Inflammatory macrophage (primary cell): ENCODE measurements around the gene STOX2.

Source experiments
- DNase-seq, 2 donors: peaks; one replicate each; pipeline ENCODE4 v3.0.0-alpha.2; 2020 to 2022

Gene STOX2

GRCh38 chr4:183889190-183889589 is 15.9 kb upstream of the STOX2 start:
- no peak for DNase-seq

DNA sequence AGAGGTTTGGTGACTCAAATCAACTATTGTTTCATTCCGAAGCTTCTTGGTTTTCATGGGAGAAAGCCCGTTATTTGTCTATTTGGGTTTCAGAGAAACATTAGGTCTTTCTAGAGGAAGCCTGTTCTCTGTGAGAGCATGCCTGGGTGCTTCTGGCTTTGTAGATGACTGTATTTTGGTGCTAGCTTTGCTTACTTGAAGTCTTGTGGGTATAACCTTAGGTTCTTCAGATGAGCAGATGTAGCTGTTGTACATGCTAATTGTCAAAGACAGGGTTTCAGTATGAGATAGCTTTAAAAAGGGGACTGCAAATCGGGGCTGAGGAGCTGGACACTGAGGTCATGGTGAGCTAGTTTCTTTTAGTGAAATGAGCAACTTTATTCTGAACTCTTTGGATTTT is 7.9 kb upstream of the STOX2 start:
- no peak for DNase-seq

DNA sequence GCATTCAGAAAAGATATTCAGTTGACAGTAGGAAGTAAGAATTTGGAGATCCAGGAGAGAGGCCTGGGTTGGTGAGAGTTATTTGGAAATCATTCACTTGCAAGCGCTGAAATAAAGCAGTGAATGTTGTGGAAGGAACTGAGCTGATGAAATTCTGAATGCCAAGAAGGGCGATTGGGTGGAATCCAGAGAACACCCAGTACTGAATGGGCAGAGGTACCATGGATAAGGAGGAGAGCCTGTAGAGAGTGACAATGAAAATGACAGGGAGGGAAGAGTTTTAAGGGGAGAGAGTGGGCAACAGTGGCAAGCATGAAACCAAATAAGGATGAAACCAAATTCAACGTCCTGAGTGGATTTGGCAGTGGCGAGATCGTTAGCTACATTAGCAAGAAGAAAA is 6.7 kb upstream of the STOX2 start:
- no peak for DNase-seq

GRCh38 chr4:183903021-183903760 is 1.9 kb upstream of the STOX2 start:
- DNase-seq = no peak

GRCh38 chr4:183905593-183906488 is 734 bp downstream of the STOX2 start:
- peak in 1 of 2 donors; percentile 7 for DNase-seq

GRCh38 chr4:183906489-183906738 is 1.3 kb downstream of the STOX2 start:
- no peak for DNase-seq

- no peak for DNase-seq
Measured at GRCh38 chr4:183906739-183907651, 1.9 kb downstream of the STOX2 start.

- no peak for DNase-seq
Measured at GRCh38 chr4:183907871-183908683, 3.0 kb downstream of the STOX2 start.

DNA sequence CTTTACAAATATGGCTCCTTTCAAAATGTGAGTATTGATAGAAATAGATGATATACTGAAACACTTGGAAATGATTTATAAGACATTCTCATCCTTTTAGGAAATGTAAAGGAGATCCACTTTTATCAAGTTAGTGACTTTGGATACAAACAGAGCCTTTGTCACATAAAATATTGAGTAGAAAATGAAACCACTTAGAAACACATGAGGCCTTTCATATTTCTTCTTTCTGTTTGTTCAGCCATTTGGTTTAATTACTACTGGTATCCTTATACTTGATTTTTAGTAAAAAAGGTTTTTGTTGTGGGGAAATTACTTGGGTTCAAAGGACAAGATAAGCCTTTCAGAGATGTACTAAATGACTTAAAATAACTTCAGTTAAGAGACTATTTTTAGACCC is 4.1 kb downstream of the STOX2 start:
- DNase-seq = no peak

- no peak for DNase-seq
Measured at GRCh38 chr4:183909801-183910200, 4.7 kb downstream of the STOX2 start.

DNA sequence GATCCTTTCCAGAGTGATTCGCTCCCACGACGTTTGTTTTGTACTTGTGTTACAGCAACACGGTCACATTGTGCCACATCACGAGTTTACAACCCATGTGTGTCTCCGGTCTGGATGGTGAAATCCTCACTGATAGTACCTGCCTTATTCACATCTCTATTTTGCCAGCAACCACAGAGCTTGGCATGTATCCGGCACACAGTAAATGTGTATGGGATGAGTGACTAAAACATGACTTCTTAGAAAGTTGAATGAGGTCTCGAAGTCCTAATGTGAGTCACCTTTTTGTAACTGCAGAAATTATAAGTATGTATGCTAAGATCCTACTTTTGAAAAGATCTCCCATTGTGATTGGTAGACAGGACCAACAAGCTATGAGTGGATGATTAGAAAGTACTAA is 7.5 kb downstream of the STOX2 start:
- DNase-seq = no peak

- no peak for DNase-seq
Measured at GRCh38 chr4:183915976-183916375, 10.9 kb downstream of the STOX2 start.

DNA sequence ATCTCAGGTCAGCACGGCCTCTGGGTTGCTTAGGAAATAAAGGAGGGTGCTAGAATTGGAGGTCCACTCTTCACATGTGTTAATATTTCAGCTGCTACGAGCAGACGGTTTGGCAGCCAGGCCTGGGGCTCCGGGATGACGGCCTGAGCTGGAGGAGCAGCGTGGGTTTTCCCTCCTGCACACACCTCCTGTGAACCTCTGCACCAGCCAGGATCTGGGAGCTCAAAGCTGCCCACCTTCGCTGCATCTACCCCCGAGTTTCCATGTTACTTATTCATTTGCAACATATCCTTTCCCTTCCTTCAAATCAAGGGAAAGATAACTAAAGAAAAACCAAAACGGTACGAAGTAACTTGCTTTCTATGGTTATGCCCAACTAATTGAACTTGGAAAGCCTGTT is 13.6 kb downstream of the STOX2 start:
- DNase-seq = no peak

GRCh38 chr4:183919141-183919540 is 14.0 kb downstream of the STOX2 start:
- no peak for DNase-seq

- DNase-seq = no peak
Measured at GRCh38 chr4:183920512-183920911, 15.4 kb downstream of the STOX2 start.

- no peak for DNase-seq
Measured at GRCh38 chr4:183921335-183921734, 16.2 kb downstream of the STOX2 start.

DNA sequence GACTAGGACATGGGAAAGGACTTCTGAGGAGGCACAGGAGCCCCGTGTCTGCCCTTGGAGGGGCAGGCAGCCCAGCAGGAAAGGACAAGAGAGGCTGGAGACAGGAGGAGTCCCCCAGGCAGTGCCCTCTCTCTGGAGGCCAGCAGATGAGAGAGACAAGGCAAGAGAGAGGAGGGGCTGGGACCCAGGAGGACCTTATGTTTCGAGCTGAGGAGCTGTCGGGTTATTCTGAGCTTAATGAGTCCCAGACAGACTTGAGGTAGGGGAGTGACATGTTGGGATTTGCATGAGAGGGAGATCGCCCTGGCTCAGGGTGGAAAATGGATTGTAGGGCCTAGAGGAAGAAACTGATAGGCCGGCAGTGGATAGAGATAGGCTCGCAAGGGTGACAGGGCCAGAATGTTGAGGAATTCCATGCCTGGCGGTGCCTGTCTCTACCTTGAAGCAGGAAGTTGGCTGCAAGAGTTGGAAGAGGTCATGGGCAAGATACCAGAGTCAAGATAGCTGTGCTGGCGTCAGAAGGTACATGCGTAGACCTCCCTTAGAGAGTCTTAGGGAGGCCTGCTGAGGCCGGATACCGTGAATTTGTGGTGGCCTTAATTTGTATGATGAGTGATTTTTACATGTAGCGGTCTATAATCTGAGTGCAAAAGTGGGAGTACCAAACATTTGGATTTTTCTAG is 19.4 kb downstream of the STOX2 start:
- DNase-seq = no peak

DNA sequence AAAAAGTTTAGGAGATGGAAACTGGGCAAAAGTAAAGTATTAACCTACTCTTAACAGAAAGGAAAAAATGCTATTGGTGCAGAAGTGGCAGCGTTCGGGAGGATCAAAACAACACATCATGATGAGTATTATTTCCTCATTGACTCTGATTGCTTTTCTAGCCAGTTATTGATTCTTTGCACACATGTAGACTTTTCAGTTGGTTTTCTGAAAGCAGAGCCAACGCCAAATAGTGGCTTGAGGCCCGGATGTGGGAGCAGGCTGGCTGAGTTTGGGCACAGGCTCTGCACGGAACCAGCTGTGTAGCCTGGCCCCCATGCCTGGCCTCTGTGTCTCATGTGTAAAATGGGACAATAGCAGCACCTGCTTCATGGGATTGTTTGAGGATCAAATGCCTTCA is 21.8 kb downstream of the STOX2 start:
- no peak for DNase-seq

DNA sequence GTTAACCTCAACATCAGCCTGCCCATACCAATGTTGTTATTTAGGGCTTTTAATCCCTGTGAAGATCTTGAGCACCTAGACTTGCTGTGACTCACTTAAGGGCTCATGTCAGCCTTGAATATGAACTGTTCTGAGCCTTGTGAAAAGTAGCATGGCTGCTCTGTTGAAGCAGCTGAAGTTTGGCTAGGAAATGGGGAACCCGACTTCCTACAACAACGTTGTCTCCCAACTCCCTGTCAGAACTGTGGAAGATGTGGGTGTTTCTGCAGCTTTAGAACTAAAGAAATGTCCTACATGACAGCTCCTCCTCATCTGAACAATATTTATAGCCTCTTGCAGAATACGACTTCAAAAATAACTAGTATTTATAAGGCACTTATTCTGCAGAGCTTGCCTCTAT is 27.5 kb downstream of the STOX2 start:
- no peak for DNase-seq

GRCh38 chr4:183934761-183935160 is 29.7 kb downstream of the STOX2 start:
- DNase-seq = no peak

- no peak for DNase-seq
Measured at GRCh38 chr4:183935355-183936005, 30.4 kb downstream of the STOX2 start.
